H1 (cell line): ENCODE data around the gene TXNRD3. TPM values are rescaled to one million over a fixed set of nuclear protein-coding genes. Genes with fewer than 3 reads are reported as not detected.

Source experiments
- EGR1 ChIP-seq: IDR thresholded peaks from 2 replicates; pipeline ENCODE4 v1.6.1; 2011; ENCODE audit warnings: low read depth, low read length, borderline replicate concordance
- GTF2F1 ChIP-seq: IDR thresholded peaks from 2 replicates; pipeline ENCODE4 v1.6.1; 2012; ENCODE audit warnings: low read depth, low read length, improper control_type of control experiment, borderline replicate concordance
- SUZ12 ChIP-seq: fragments of 200-600 bp; sonication (generic); IDR thresholded peaks from 2 replicates; pipeline ENCODE4 v1.6.1; 2012; ENCODE audit warnings: mild to moderate bottlenecking, inconsistent platforms, low read length, moderate library complexity, mixed read lengths
- polyA plus RNA-seq, 7 experiments: library from polyadenylated mRNA; depleted of rRNA in 3 of 7; stranded (reverse) in 5 of 7; unstranded in 2 of 7; fragments of >200 nt in 5 of 7; fragments of 200-250 nt in 2 of 7; gene quantifications; 1 replicate in 5 of 7; 2 replicates in 1 of 7; 4 replicates in 1 of 7; pipeline versions ENCODE4 v1.2.1 to v1.2.3, GENCODE V29; 2011 to 2013; ENCODE audit warnings: missing spikeins in 2 of 7, mixed read lengths in 2 of 7
- total RNA-seq: library from RNA; stranded (reverse); fragmentation: NEBNext Ultra II Directional; extraction: Animal tissue kit (Norgen Biotek cat#: 25700); gene quantifications from 2 replicates; pipeline ENCODE4 v1.2.1, GENCODE V29; 2021
- TF ChIP-seq, protein P1 (sequence below): IDR thresholded peaks from 2 replicates; pipeline ENCODE4 v1.6.1; 2012; ENCODE audit warnings: inconsistent platforms
- TF ChIP-seq, protein P2 (sequence below): IDR thresholded peaks from 2 replicates; pipeline ENCODE4 v1.6.1; 2012; ENCODE audit warnings: low read length, inconsistent platforms

Gene TXNRD3
- total and polyA plus RNA-seq, 2 of the 8 experiments (the other 6 are each of a cell fraction or from before 2014, with no cell fraction given), result 3.4 to 4.3 TPM

DNA sequence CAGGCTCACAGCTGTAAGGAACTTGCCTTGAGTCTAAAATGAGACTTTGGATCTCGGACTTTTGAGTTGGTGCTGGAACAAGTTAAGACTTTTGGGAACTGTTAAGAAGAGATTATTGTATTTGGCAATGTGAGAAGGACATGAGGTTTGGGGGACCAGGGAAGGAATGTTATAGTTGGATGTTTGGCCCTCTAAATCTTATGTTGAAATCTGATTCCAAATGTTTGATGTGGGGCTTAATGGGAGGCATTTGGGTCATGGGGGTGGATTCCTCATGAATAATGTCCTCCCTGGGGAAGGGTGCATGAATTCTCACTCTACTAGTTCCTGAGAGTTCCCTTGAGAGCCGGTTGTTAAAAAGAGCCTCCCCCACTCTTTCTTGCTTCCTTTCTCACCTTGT is 30.6 kb upstream of the TXNRD3 start (continued):
- TF ChIP-seq, protein P1, sequence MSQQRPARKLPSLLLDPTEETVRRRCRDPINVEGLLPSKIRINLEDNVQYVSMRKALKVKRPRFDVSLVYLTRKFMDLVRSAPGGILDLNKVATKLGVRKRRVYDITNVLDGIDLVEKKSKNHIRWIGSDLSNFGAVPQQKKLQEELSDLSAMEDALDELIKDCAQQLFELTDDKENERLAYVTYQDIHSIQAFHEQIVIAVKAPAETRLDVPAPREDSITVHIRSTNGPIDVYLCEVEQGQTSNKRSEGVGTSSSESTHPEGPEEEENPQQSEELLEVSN, result no peak
- TF ChIP-seq EGR1 (no peak), GTF2F1 (no peak), SUZ12 (no peak)
- TF ChIP-seq, protein P2, sequence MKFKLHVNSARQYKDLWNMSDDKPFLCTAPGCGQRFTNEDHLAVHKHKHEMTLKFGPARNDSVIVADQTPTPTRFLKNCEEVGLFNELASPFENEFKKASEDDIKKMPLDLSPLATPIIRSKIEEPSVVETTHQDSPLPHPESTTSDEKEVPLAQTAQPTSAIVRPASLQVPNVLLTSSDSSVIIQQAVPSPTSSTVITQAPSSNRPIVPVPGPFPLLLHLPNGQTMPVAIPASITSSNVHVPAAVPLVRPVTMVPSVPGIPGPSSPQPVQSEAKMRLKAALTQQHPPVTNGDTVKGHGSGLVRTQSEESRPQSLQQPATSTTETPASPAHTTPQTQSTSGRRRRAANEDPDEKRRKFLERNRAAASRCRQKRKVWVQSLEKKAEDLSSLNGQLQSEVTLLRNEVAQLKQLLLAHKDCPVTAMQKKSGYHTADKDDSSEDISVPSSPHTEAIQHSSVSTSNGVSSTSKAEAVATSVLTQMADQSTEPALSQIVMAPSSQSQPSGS, result no peak
